Hepatocyte (in vitro differentiated cells): ENCODE data around the gene CREB5.

Experiments
- CTCF ChIP-seq: fragments of 200-600 bp; sonication (generic); IDR thresholded peaks from 2 replicates; pipeline ENCODE4 v1.5.1; 2016; ENCODE audit warnings: antibody characterized with exemption, mild to moderate bottlenecking; ENCODE audit not compliant: poor library complexity
- EZH2phosphoT487 ChIP-seq: fragments of 200-600 bp; sonication (generic); IDR thresholded peaks from one replicate; pipeline ENCODE4 v1.6.1; 2018; ENCODE audit warnings: antibody characterized with exemption, mild to moderate bottlenecking, low read depth, moderate library complexity; ENCODE audit not compliant: unreplicated experiment, severe bottlenecking

- no peak for TF ChIP-seq CTCF
- TF ChIP-seq EZH2phosphoT487 = no peak
These were observed 440.8 kb downstream of the CREB5 start for GRCh38 chr7:28853150-28853549.
